GM10248 (cell line): ENCODE measurements around the gene ITGAV.

Experiments
- CTCF ChIA-PET: fragments of 300-600 bp; sonication (Branson Sonifier 250); formaldehyde crosslinking; extraction: SDS; loops from one replicate; lab custom pipeline; 2021; ENCODE audit warnings: antibody characterized with exemption; lab: Yijun Ruan, JAX
- POLR2A ChIA-PET: fragments of 350-650 bp; sonication (Branson Sonifier 250); formaldehyde crosslinking; extraction: SDS; loops from one replicate; lab custom pipeline; 2020; ENCODE audit warnings: antibody characterized with exemption; lab: Yijun Ruan, JAX
- DNase-seq: peaks from one replicate; pipeline ENCODE4 v3.0.0; 2012; ENCODE audit errors: extremely low spot score
- CTCF ChIP-seq: IDR thresholded peaks from 2 replicates; pipeline ENCODE4 v1.5.1; 2012; ENCODE audit warnings: mild to moderate bottlenecking, low read depth; ENCODE audit errors: extremely low read depth, missing control alignments, control extremely low read depth

Gene ITGAV

GRCh38 chr2:186607660-186608324 lies 17.9 kb downstream of the ITGAV start:
- ChIA-PET POLR2A (no interaction called here), CTCF (interaction anchor here (0.6 to 3.4 kb wide), 4 partner anchors 10 to 38 kb away, joined by 3 to 10 read pairs (median 4); no protein-coding TSS in a partner anchor)
- DNase-seq = no peak
- no peak for TF ChIP-seq CTCF

- DNase-seq = no peak
- ChIA-PET CTCF (interaction anchor here (0.9 to 1.0 kb wide), 2 partner anchors 18 to 31 kb away, joined by 3 to 4 read pairs; no protein-coding TSS in a partner anchor), POLR2A (no interaction called here)
- TF ChIP-seq CTCF = no peak
These were observed 20.9 kb downstream of the ITGAV start for GRCh38 chr2:186610785-186611184.

GRCh38 chr2:186611526-186611925 lies 21.7 kb downstream of the ITGAV start:
- no peak for DNase-seq
- TF ChIP-seq CTCF = no peak
- POLR2A ChIA-PET = no interaction called here
- CTCF ChIA-PET = interaction anchor here (0.9 to 1.0 kb wide), 2 partner anchors 17 to 31 kb away, joined by 3 to 4 read pairs; no protein-coding TSS in a partner anchor

GRCh38 chr2:186612026-186612425 lies 22.2 kb downstream of the ITGAV start:
- DNase-seq = no peak
- TF ChIP-seq CTCF = no peak
- POLR2A ChIA-PET = no interaction called here
- CTCF ChIA-PET = interaction anchor here (0.7 to 1.7 kb wide), 3 partner anchors 17 to 51 kb away, joined by 3 to 7 read pairs (median 3); no protein-coding TSS in a partner anchor

- TF ChIP-seq CTCF = no peak
- CTCF ChIA-PET = interaction anchor here (0.7 to 1.7 kb wide), 4 partner anchors 12 to 51 kb away, joined by 3 to 7 read pairs (median 3); no protein-coding TSS in a partner anchor
- POLR2A ChIA-PET = no interaction called here
- DNase-seq = no peak
These were observed 22.9 kb downstream of the ITGAV start for GRCh38 chr2:186612555-186613440.

GRCh38 chr2:186614373-186614772 lies 24.5 kb downstream of the ITGAV start:
- CTCF ChIA-PET = interaction anchor here (1.1 to 1.5 kb wide), 2 partner anchors 25 to 27 kb away, joined by 3 to 4 read pairs; partner anchors contain the start of gene ITGAV
- TF ChIP-seq CTCF = no peak
- POLR2A ChIA-PET = no interaction called here
- no peak for DNase-seq
